Measurements from ENCODE around the gene MYLK2.

MYLK2 gene

GRCh38 chr20:31858760-31859083 lies 39.6 kb downstream of the MYLK2 start:
- no peak for DNase-seq

DNA sequence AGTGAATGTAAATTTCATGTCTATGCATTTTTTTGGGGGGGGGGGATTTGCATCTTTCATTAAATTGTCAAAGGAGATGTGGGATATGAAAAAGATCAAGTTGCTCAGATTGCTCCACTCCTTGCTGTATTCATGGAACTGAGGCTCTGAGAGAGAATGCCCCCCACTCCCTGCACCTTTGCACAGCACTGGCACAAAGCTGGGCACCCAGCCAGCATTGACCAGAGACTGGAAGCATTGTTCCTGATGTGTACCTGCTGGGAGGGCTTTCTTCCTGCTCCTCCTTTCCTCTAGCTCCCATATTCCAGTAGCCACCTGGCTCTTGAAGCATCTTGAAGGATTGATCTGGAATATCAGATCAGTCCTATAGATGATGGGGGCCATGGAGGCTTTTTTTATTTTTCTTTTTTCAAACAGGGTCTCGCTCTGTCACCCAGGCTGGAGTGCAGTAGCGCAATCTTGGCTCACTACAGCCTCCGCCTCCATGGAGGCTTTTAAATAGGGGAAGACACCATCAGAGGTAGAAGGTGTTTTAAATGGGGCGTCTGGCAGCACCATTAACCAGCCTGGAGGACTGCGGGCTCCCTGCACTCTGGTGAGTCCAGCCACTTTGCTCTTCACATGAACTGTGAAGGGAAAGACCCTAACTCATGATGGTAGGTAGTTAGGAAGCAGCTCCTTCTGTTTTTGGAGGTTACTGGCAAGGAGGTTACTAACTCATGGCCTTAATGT lies 40.3 kb downstream of the MYLK2 start:
- no peak for DNase-seq

- no peak for DNase-seq
Observed at GRCh38 chr20:31859998-31860380, 40.8 kb downstream of the MYLK2 start.

DNA sequence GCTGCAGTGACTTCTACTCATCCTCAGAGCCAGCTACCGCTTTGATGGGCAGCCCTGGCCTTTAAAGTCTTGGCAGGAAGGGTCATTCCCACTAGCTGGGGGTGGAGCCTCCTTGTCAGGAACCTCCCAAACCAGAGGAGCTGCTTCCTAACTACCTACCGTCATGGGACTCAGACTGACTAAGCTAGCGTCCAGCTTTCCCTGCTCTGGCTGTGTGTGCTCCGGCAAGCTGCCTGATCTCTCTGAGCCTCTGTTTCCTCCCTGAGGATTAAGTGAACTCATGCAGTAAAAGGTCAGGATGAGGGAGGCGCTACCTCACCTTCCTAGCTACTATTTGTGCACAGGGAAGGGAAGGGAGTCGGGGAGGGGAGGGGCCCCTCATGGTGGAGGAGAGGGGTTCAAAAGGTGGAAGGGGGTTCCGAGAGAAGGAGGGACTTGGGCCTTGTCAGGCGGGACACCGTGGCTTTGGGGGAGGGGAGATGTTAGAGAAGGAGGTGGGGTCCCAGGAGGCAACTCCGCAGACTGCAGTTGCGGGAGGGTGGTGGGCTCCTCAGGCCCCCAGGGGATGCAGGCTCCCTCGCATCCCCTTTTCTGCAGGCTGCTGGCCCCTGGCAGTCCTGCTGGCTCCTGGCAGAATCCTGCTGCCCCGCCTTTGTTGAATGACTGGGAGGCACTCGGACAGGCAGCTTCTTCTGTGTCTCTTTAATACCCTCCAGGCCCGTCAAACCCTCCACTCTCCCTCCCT lies 41.4 kb downstream of the MYLK2 start:
- no peak for DNase-seq

DNA sequence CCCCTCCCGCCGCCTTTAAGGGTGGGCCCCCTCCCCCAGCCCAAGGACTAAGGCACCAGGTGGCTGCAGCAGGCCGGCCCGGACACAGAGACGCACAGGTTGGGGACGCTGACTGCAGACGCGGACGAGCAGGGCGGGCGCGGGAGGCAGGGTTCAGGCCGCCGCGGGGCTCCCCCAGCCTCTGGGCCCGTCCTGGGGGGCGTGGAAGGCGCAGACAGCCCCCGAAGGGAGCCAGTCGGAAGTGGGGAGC lies 41.9 kb downstream of the MYLK2 start:
- DNase-seq, result no peak

GRCh38 chr20:31861385-31862156 lies 42.4 kb downstream of the MYLK2 start:
- DNase-seq, result peak; percentile 65

- no peak for DNase-seq
Observed at GRCh38 chr20:31862157-31862470, 43.0 kb downstream of the MYLK2 start.

DNA sequence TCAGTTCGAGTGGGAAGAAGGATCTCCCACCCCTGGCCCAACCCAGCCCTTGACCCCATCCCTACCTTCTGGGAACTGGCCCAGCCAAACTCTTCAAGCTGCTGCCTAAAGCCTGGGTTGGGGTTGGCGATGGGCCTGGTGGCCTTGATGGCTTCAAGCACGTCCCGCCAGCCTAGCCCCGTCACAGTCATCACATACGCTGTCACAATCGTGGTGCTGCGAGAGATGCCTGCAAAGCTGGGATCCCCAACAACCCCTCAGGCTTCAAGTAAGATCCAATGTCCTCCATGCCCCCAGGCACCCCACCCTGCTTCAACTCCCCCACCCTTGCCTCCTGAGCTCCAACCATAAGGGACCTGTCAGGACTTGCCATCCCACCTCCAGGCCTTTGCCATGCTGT lies 43.4 kb downstream of the MYLK2 start:
- DNase-seq, result no peak

- no peak for DNase-seq
Observed at GRCh38 chr20:31863296-31864085, 44.3 kb downstream of the MYLK2 start.

- DNase-seq, result no peak
Observed at GRCh38 chr20:31864521-31865400, 45.6 kb downstream of the MYLK2 start.

- DNase-seq, result no peak
Observed at GRCh38 chr20:31866221-31866620, 47.1 kb downstream of the MYLK2 start.

DNA sequence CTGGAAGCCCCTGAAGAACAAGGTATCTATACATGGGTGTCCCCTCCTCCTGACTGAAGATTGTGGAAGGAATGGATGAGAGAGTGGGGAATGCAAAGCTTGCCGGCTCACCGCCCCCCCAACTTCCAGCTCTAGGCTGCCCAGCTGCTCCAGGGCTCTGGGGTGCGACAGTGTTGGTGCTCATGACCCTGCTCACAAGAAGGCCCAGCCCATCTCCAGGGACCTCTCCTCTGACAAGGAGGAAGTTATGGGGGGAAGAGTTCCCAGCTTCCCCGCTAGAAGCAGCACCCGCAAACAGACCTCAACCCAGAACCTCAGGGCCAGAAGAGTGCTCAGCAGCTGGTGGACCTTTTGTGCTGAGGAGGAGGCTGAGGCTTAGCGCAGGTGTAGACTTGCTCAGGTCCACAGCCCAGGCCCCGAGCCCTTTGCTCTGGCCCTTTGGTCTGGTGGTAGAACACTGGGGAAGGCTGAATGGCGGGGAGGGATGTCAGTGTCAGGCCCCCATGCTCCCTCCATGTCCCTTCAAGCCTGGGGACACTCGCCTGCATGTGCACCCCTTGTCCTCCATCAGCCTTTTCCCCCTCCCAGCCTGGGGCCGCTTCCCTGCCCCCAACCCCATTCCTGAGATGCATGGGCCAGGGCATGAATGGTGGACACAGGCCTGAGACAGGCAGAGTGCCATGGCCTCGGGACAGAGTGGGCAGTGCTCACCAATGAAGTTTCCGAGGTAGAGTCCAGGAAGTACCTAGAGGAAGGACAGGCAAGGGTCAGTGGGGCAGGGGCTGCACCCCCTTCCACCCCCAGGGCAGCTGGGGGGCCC lies 49.9 kb downstream of the MYLK2 start:
- no peak for DNase-seq

GRCh38 chr20:31869673-31869941 lies 50.5 kb downstream of the MYLK2 start:
- no peak for DNase-seq

DNA sequence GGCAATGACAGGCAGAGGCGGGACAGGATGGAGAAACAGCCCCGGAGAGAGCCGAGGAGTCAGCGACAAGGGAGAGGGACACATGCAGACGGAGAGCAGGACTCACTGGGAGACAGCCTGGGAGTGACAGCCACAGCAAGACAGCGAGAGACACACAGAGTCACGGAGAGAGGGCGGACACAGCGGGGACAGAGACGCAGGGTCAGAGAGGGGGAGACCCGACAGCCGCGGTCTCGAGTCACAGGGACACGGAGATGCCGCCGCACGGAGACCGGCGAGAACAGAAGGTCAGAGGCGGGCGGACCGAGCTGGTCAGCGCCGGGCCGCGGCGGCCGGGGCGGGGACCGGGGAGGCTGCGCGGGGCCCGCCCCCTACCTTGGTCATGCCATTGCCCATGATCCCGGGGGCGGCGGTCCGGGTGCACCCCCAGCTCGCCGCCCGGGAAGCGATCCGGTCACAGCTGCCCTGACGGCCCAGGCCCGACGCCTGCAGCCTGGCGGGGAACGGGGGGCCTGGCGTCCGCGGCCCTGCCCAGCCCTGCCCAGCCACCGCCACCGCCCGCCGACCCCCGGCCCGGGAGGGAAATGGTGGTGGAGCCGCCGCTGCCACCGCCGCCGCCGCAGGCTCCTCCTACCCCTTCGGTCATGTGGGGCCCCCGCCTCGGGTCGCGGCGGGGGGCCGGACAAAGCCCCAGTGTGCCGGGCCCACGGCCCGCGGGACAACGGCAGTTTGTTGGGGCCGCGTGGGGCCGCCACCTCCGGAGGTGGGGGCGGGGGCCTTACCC lies 51.0 kb downstream of the MYLK2 start, which contains the start of the genes DUSP15 and TTLL9:
Gene DUSP15 (minus strand): TSS at position 586 of the 784 bp plus-strand sequence. CDS start 190 bp downstream, at position 396.
Gene TTLL9 (plus strand): TSS at position 693 of the 784 bp plus-strand sequence. CDS start 493 bp downstream, outside the sequence.
- DNase-seq, result no peak

DNA sequence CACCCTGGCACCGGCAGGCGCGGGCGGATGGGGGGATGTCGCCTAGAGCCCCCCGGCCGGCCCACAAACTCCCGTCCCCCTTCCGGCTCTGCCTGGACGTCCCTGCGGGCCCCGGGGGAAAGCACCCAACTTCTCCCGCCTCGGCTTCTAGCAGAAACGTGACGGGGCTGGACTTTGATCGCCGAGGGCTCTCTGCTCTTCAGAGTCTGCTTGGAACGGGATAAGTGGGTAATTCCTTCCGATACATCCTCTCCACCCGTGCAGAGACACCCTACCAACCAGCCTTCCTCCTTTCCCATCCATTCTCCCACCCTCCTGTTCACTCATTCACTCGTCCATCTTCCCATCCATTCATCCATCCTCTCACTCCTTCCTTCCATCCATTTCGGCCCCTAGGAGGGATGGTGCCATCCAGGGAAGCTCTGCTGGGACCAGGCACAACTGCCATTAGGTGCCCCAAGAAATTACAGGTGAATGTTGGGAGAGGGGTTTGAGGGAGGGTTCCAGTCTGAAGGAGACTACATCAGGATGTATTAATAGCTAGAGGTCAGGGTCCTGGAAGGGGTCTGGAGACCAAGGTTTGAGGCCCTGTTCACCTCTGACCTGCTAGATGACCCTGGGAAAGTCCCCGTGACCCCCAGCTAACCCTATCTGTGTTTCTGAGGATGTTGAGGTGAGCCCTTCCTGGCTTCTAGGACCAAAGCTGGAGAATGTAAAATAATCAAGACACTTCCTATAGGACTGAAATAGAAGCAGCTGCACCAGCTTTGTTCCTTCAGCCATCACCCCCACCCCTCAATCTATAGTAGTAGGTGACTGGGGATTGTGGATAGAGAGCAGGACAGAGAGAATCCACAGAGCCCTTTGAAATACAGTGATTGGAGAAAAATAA lies 51.8 kb downstream of the MYLK2 start:
- no peak for DNase-seq

DNA sequence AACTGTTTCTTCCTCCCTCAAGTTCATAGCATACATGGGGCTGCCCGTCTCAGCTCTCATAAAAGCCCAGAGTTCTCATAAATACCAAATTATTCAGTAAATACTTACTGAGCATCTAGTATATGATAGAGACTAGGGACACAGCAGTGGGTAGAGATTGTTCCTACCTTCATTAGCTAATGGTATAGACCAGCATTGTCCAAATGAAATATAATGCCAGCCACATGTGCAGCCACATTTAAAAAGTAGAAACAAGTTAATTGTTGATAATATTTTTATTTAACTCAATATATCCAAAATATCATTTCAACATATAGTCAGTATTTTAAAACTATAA lies 52.4 kb downstream of the MYLK2 start:
- no peak for DNase-seq

DNA sequence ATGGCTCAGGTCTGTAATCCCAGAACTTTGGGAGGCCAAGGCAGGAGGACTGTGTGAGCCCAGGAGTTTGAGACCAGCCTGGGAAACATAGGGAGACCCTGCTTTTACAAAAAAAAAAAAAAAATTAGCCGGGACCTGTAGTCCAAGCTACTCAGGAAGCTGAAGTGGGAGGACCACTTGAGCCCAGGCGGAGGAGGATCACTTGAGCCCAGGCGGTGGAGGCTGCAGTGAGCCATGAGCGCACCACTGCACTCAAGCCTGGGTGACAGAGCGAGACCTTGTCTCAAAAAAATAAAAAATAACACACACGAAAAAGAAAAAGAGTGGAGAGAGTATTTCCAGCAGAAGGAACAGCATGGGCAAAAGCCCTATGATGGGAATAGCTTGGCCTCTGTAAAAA lies 53.2 kb downstream of the MYLK2 start:
- DNase-seq, result no peak

DNA sequence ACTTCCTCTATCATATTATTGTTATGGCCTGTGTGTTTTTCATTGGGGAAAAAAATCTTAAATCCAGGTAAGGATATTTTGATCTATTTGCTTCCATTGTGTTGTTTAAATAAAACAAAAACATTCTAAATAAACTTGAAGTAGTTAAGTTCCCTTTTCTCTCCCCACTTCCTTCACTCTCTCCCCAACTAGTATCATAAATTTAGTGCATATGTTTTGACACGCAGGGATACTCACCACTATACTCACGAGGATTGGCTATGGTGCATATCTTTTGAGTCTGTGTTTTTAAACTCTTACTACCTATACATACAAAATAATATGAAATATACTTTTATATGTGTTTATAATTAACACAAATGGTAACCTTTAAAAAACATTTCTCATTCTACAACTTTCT lies 56.5 kb downstream of the MYLK2 start:
- DNase-seq, result no peak

- DNase-seq, result no peak
Observed at GRCh38 chr20:31877684-31878083, 58.5 kb downstream of the MYLK2 start.
